Measurements from ENCODE around the gene HSFX3. TPM values are rescaled to one million over a fixed set of nuclear protein-coding genes. Genes with fewer than 3 reads are reported as not detected.
"Not testable (repeated sequence)": the region's sequence is repeated elsewhere in the genome, so short reads cannot be mapped to it uniquely, and the experiment has no call there.

The HSFX3 gene, protein sequence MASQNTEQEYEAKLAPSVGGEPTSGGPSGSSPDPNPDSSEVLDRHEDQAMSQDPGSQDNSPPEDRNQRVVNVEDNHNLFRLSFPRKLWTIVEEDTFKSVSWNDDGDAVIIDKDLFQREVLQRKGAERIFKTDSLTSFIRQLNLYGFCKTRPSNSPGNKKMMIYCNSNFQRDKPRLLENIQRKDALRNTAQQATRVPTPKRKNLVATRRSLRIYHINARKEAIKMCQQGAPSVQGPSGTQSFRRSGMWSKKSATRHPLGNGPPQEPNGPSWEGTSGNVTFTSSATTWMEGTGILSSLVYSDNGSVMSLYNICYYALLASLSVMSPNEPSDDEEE
- total RNA-seq (not detected in 2 replicates), polyA plus RNA-seq (not detected in 2 replicates), polyA minus RNA-seq (not detected in 2 replicates)
- not detected for total RNA-seq (2013)

- H3K9me3 Mint-ChIP-seq (ENCODE audit: insufficient read depth); intact Hi-C loops (cut with micrococcal nuclease); CTCF ChIA-PET; H3K27ac Mint-ChIP-seq; DNase-seq; H3K9ac ChIP-seq (ENCODE audit: low read length); H3K79me2 ChIP-seq (ENCODE audit: control insufficient read depth, insufficient read depth, low read length); H3K4me3 ChIP-seq (ENCODE audit: control extremely low read depth in 1 of 5, extremely low read depth in 1 of 5, insufficient read depth in 1 of 5, low read depth in 2 of 5, low read length in 4 of 5); H3K27ac ChIP-seq (ENCODE audit: low read length in 2 of 2); POLR2A ChIA-PET; ATAC-seq (ENCODE audit: low read depth); H3K4me3 Mint-ChIP-seq; H3K4me2 ChIP-seq (replicated peaks; ENCODE audit: low read depth, low read length, poor library complexity, severe bottlenecking); H4K20me1 ChIP-seq (ENCODE audit: control insufficient read depth, insufficient read depth, low read length, poor library complexity, severe bottlenecking); H3K4me1 Mint-ChIP-seq; H3K27me3 Mint-ChIP-seq; H3K27me3 ChIP-seq (replicated peaks in 1 of 4; ENCODE audit: control extremely low read depth in 1 of 4, control insufficient read depth in 3 of 4, insufficient read depth in 4 of 4, low read length in 3 of 4); H3K36me3 ChIP-seq (replicated peaks in 1 of 2; ENCODE audit: control extremely low read depth in 1 of 2, control insufficient read depth in 1 of 2, extremely low read depth in 1 of 2, insufficient read depth in 2 of 2, low read length in 1 of 2); H3K9me3 ChIP-seq (ENCODE audit: control extremely low read depth in 1 of 3, control insufficient read depth in 2 of 3, insufficient read depth in 1 of 3, low read length in 2 of 3); H3K4me1 ChIP-seq (ENCODE audit: control insufficient read depth in 2 of 2, insufficient read depth in 2 of 2, low read length in 2 of 2); H2AFZ ChIP-seq (ENCODE audit: insufficient read depth, low read depth, low read length, poor library complexity, severe bottlenecking): not testable (repeated sequence)
- WGBS (ENCODE audit: insufficient coverage): no CpG with 5 or more reads among the region's 6 CpGs
Measured at GRCh38 chrX:149549701-149550100, at the start of gene HSFX3. TSS of gene HSFX3 (minus strand) at chrX:149549924. CDS start at chrX:149549852, 72 bp downstream.

- H2AFZ ChIP-seq (ENCODE audit: insufficient read depth, low read depth, low read length, poor library complexity, severe bottlenecking); H3K4me1 ChIP-seq (ENCODE audit: control insufficient read depth in 2 of 2, insufficient read depth in 2 of 2, low read length in 2 of 2); H3K27ac Mint-ChIP-seq; H3K9ac ChIP-seq (ENCODE audit: low read length); H3K27ac ChIP-seq (ENCODE audit: low read length in 2 of 2); CTCF ChIA-PET; H3K27me3 ChIP-seq (replicated peaks in 1 of 4; ENCODE audit: control extremely low read depth in 1 of 4, control insufficient read depth in 3 of 4, insufficient read depth in 4 of 4, low read length in 3 of 4); DNase-seq; H3K36me3 ChIP-seq (replicated peaks in 1 of 2; ENCODE audit: control extremely low read depth in 1 of 2, control insufficient read depth in 1 of 2, extremely low read depth in 1 of 2, insufficient read depth in 2 of 2, low read length in 1 of 2); H3K4me2 ChIP-seq (replicated peaks; ENCODE audit: low read depth, low read length, poor library complexity, severe bottlenecking); H3K9me3 ChIP-seq (ENCODE audit: control extremely low read depth in 1 of 3, control insufficient read depth in 2 of 3, insufficient read depth in 1 of 3, low read length in 2 of 3); H3K4me3 Mint-ChIP-seq; intact Hi-C loops (cut with micrococcal nuclease); H3K4me1 Mint-ChIP-seq; ATAC-seq (ENCODE audit: low read depth); H3K79me2 ChIP-seq (ENCODE audit: control insufficient read depth, insufficient read depth, low read length); H3K27me3 Mint-ChIP-seq; H3K4me3 ChIP-seq (ENCODE audit: control extremely low read depth in 1 of 5, extremely low read depth in 1 of 5, insufficient read depth in 1 of 5, low read depth in 2 of 5, low read length in 4 of 5); H4K20me1 ChIP-seq (ENCODE audit: control insufficient read depth, insufficient read depth, low read length, poor library complexity, severe bottlenecking); POLR2A ChIA-PET; H3K9me3 Mint-ChIP-seq (ENCODE audit: insufficient read depth): not testable (repeated sequence)
- WGBS (ENCODE audit: insufficient coverage): no CpG with 5 or more reads among the region's 11 CpGs
Measured at GRCh38 chrX:149598603-149599002, 48.9 kb upstream of the HSFX3 start.

GRCh38 chrX:149595943-149596342, 46.2 kb upstream of the HSFX3 start:
- not testable (repeated sequence) for H3K27ac Mint-ChIP-seq

DNA sequence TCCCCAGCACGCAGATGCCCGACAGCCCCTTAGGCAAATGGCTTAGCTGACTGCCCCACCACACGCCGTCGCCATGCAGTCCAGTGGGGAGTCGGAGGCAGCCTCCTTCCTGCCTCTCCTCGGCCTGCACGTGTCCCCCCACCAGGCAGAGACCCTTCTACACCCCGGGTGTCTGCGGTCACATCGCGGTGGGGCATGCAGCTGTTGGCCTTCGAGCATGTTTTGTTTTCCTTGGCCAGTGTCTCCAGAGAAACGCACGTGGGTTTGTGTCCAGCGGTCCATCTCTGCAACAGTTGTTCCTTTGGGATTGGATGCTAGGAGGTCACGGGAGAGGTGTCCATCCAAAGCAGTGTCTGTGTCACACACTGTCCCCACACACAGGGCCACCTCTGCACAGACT, 45.5 kb upstream of the HSFX3 start, which contains the start of gene HSFX2:
Gene HSFX2 (minus strand): TSS at position 101 of the 400 bp plus-strand sequence. CDS start 614 bp downstream, outside the sequence.
- H3K27me3 ChIP-seq (replicated peaks in 1 of 4; ENCODE audit: control extremely low read depth in 1 of 4, control insufficient read depth in 3 of 4, insufficient read depth in 4 of 4, low read length in 3 of 4); H3K36me3 ChIP-seq (replicated peaks in 1 of 2; ENCODE audit: control extremely low read depth in 1 of 2, control insufficient read depth in 1 of 2, extremely low read depth in 1 of 2, insufficient read depth in 2 of 2, low read length in 1 of 2); H3K4me1 Mint-ChIP-seq; H3K27ac Mint-ChIP-seq; H3K4me3 ChIP-seq (ENCODE audit: control extremely low read depth in 1 of 5, extremely low read depth in 1 of 5, insufficient read depth in 1 of 5, low read depth in 2 of 5, low read length in 4 of 5); H3K9me3 Mint-ChIP-seq (ENCODE audit: insufficient read depth); H3K4me1 ChIP-seq (ENCODE audit: control insufficient read depth in 2 of 2, insufficient read depth in 2 of 2, low read length in 2 of 2); POLR2A ChIA-PET; H3K4me3 Mint-ChIP-seq; DNase-seq; CTCF ChIA-PET; H2AFZ ChIP-seq (ENCODE audit: insufficient read depth, low read depth, low read length, poor library complexity, severe bottlenecking); H3K79me2 ChIP-seq (ENCODE audit: control insufficient read depth, insufficient read depth, low read length); H3K27me3 Mint-ChIP-seq; H3K9ac ChIP-seq (ENCODE audit: low read length); ATAC-seq (ENCODE audit: low read depth); intact Hi-C loops (cut with micrococcal nuclease); H4K20me1 ChIP-seq (ENCODE audit: control insufficient read depth, insufficient read depth, low read length, poor library complexity, severe bottlenecking); H3K9me3 ChIP-seq (ENCODE audit: control extremely low read depth in 1 of 3, control insufficient read depth in 2 of 3, insufficient read depth in 1 of 3, low read length in 2 of 3); H3K4me2 ChIP-seq (replicated peaks; ENCODE audit: low read depth, low read length, poor library complexity, severe bottlenecking); H3K27ac ChIP-seq (ENCODE audit: low read length in 2 of 2): not testable (repeated sequence)
- no CpG with 5 or more reads among the region's 17 CpGs for WGBS (ENCODE audit: insufficient coverage)

More at GRCh38 chrX:149595943-149596342, 46.2 kb upstream of the HSFX3 start:
- H3K9me3 Mint-ChIP-seq (ENCODE audit: insufficient read depth); H3K9me3 ChIP-seq (ENCODE audit: control extremely low read depth in 1 of 3, control insufficient read depth in 2 of 3, insufficient read depth in 1 of 3, low read length in 2 of 3); ATAC-seq (ENCODE audit: low read depth); H3K4me1 ChIP-seq (ENCODE audit: control insufficient read depth in 2 of 2, insufficient read depth in 2 of 2, low read length in 2 of 2); CTCF ChIA-PET; H3K27me3 ChIP-seq (replicated peaks in 1 of 4; ENCODE audit: control extremely low read depth in 1 of 4, control insufficient read depth in 3 of 4, insufficient read depth in 4 of 4, low read length in 3 of 4); H3K27me3 Mint-ChIP-seq; H3K36me3 ChIP-seq (replicated peaks in 1 of 2; ENCODE audit: control extremely low read depth in 1 of 2, control insufficient read depth in 1 of 2, extremely low read depth in 1 of 2, insufficient read depth in 2 of 2, low read length in 1 of 2); H3K79me2 ChIP-seq (ENCODE audit: control insufficient read depth, insufficient read depth, low read length); H3K4me3 Mint-ChIP-seq; H3K4me2 ChIP-seq (replicated peaks; ENCODE audit: low read depth, low read length, poor library complexity, severe bottlenecking); H3K9ac ChIP-seq (ENCODE audit: low read length); H3K4me1 Mint-ChIP-seq; H2AFZ ChIP-seq (ENCODE audit: insufficient read depth, low read depth, low read length, poor library complexity, severe bottlenecking); H3K27ac ChIP-seq (ENCODE audit: low read length in 2 of 2); POLR2A ChIA-PET; intact Hi-C loops (cut with micrococcal nuclease); DNase-seq; H3K4me3 ChIP-seq (ENCODE audit: control extremely low read depth in 1 of 5, extremely low read depth in 1 of 5, insufficient read depth in 1 of 5, low read depth in 2 of 5, low read length in 4 of 5); H4K20me1 ChIP-seq (ENCODE audit: control insufficient read depth, insufficient read depth, low read length, poor library complexity, severe bottlenecking): not testable (repeated sequence)
- WGBS (ENCODE audit: insufficient coverage): no CpG with 5 or more reads among the region's 7 CpGs
